ENCODE measurements around the gene PDGFB.

PDGFB gene

DNA sequence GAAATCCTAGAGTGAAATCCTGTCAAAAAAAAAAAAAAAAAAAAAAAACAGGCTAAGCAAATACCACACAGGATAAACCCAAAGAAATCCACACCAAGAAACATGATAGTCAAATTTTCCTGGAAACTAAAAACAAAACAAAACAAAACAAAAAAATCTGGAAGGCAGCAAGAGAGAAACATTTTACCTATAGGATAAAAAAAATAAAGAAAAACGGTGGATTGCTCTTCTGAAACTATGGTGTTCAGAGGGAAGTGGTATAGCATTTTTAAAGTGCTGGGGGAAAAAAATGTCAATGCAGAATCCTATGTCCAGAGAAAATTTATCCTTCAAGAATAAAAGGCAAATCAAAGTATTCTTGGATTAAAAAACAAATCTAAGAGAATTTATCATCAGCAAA lies 50.7 kb downstream of the PDGFB start:
- no peak for DNase-seq

DNA sequence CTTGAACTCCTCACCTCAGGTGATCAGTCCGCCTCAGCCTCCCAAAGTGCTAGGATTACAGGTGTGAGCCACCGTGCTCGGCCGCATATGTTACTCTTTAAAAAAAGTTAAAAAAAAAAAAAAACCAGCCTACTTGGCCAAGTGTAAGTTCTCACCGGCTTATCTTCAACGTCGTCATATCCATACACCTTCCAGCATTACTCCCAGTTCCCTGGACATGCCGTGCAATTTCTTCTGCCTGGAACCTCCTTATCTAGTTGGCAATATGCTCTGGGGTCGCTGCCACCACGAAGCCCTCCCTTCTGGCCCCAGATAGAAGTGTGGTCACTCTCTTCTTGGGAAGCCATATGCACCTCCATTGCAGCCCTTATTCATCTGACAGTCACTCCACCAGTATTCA lies 56.0 kb downstream of the PDGFB start:
- no peak for DNase-seq

DNA sequence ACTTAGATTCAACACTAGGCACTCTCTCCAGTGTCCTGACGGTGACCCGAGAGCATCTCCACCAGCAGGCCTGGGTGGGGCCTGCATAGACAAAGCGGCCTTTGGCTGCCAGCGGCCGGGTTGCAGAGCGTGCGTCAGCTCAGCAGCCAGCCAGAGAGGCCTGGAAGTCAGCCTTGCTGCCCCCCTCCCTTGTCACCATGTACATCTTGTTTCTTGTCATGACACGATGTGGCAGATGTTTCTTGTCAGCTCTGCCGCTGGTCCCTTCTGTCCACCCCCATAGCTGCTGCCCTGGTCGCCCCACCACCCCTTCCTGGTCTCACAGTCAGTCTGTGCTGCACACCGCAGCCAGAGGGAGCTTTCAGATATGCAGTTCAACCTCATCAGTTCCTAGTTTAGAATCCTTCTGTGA lies 59.2 kb downstream of the PDGFB start:
- DNase-seq: no peak

DNA sequence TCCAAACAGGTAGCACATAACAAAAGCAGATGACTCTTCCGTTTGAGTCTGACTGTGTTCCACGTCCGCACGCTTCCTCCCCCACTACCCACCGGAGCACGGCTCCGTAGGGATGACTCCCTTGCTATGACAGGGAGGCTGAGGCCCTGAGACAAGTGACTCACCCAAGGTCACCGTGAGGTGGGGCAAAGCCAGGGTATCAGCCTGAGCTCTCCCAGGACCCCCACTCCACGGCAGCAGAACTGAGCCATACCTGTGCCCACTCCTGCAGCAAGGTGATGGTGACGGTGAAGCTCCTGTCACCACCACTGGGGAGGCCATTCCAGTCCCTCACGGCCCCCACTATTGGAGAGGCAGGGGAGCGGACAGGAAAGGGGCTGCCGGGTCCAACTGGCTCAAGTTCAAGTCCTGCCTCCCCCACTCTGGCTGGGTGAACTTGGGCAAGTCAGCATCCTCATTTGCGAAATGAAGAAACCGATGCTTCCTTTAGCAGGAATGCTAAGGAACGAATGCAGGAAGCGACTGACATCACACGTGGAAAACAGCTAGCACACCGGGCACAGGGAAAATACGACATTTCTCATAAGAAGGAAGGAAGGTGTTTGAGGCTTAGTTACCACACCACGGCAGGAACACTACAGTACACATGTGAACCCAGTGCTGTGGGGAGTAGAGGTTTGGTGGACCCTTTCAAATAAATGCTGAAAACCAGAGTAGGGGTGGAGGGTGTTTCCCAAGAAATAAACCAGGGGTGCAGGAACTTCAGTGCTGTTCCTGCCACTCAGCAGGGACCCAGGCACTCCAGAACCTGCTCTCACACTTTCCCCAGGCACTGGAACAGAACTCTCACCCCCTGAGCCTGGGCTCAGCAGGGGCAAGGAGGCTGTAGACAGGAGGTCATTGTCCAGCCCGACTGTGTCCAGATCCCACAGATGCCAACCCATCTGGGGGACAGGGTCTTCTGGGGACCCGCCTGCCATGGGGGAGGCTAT lies 59.9 kb downstream of the PDGFB start:
- no peak for DNase-seq

DNA sequence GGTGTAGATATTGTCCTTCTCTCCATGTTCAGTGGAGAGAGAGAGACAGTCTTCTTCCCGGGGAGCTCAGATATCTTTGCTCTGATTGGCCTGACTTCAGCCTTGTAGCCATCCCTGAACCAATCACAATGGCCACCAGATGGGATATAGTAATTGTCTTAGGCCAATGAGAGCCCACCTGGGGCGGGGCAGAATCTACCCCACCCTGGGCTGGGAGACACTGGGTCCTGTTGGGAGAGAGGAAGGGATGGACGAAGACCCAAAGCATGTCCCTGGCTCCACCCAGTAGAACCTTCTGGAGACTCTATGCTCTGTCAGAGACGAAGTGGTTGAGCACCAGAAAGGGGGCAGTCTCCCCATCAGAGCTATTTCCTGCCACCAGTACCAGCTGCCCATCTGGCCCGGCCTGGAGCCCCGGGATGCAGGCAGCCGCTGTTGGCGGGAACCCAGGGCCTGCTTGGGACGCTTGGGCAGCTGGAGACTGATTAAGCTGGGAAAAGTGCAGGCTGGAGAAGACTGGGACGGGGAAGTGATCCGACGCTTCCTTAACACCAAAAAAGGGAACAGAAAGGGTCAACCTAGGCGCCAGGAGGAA lies 60.7 kb downstream of the PDGFB start:
- no peak for DNase-seq

DNA sequence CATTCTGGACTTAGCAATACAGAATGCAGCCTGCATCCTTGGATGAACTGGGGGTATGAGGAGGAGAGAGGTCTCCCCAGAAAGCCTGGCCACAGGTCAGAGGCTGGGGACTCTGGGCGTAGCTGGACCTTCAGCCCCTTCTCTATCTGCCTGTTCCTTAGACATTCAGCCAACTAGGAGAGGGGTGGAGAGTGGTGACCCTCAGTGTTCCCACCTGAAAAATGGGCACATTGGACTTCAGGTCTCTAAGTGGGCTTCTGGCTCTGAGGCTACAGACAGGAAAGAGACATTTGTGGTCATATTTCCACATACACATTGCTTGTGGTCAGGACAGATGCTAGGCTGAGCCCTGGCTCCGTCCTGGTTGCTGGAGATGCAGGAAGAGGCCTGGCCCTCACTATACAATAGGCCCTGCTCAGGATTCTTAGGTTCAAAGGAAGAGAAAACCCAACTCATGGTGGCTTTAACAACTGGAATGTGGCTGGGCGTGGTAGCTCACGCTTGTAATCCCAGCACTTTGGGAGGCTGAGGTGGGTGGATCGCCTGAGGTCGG lies 62.2 kb downstream of the PDGFB start:
- no peak for DNase-seq

DNA sequence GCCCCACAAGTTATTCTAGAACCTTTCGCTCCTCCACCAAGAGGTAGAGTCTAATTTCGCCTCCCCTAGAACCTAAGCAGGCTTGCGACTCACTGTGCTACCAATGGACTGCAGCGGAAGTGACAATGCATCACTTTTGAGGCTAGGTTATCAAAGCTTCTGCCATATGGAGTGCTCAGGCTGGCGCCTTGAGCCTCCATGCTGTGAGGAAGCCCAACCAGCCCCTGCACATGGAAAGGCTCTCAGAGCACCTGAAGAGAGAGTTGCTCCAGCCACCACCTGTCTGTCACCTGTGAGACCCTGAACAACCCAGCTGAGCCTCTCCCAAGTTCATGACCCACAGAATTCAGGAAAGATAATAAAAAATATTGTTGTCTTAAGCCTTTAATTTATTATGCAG lies 63.0 kb downstream of the PDGFB start:
- DNase-seq: no peak

DNA sequence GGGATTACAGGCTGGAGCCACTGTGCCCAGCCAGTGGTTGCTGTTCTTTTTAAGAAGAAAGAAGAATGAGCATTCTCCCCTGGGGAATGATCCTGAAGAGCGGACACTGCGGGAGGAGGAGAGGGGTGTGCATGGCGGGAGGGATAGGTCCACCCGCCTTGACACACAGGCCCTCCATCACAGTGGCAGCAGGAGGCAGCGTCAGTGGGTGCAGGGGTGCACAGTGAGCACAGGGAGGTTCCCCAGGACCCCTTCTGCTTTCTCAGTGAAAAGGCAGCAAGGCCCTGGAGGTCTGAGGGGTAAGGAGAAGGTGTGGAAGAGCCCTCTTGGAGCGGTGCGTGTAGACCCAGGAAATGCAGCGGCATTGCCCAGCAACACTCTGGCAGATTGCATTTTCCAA lies 63.4 kb downstream of the PDGFB start:
- DNase-seq: no peak

DNA sequence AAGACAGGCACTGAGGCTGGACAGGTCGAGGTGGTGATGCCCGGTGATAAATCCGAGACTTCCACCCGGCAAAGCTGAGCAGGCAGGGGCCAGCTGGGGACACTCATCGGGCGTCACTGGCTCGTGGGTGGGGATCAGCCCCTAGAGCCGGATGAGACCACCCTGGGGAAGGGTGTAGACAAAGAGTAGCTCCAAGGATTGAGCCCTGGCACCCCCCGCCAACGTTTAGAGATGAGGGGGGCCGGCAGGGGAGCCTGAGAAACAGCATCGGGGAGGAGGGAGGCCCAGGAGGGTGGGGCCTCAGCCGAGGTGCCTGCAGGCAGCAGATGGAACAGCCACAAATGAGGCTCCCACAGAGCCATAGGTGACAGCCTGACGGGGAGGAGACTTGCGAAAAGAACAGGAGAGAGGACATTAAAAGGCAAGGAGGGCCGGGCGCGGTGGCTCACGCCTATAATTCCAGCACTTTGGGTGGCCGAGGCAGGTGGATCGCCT lies 64.9 kb downstream of the PDGFB start:
- no peak for DNase-seq

DNA sequence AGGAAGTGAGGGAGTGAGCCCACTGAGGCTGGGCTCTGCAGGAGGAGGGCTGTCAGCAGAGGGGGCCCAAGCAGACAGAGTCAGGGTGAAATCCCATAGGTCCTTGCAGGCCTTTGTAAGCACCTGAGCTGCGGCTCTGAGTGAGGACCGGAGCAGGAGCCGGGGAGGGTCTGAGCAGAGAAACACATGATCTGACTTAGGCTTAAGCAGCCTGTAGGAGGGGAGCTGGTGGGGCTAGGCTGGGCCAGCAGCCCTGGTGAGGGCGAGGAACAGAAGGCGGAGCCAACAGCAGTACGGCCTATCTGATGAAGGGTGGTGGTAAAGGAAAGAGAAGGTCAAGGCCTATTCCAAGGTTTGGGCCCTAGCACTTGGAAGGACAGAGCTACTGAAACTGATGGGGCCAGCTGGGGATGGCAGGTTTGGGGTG lies 65.4 kb downstream of the PDGFB start:
- no peak for DNase-seq

DNA sequence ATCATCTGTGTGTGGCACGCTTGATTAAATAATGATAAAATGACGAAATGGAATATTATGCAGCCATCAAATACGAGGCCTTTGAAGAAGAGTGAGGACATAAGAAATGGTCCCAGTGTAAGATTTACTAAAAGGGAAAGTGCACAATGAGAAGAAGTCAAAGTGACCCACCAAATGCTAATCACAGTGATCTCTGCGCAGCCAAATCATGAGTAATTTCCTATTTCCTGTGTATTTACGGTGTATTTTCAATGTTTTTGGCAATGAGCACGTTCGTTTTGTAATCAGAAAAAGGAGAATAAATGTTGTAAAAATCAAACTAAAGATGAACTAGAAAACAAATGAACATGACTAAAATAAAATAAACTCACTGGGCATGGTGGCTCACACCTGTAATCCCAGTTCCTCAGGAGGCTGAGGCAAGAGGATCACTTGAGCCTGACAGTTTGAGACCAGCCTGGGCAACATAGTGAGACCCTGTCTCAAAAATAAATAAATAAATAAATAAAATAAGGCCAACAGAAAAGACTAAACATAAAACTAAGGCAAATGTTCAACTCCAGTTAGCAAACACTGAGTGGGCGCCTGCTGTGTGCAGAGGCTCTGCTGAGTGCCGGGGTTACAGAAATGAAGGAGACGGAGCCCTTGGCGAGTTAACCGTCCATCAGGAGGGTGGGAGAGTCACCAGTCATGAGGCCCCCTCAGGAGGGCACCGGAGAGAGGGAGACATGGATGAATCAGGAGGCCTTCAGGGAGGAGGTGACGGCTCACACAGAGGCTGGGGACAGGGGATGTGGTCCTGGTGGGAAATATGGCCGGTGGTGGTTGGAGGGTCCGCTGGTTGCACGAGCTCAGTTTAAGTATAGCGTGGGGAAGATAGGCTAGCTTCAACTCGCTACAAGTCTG lies 66.3 kb downstream of the PDGFB start:
- DNase-seq: no peak

DNA sequence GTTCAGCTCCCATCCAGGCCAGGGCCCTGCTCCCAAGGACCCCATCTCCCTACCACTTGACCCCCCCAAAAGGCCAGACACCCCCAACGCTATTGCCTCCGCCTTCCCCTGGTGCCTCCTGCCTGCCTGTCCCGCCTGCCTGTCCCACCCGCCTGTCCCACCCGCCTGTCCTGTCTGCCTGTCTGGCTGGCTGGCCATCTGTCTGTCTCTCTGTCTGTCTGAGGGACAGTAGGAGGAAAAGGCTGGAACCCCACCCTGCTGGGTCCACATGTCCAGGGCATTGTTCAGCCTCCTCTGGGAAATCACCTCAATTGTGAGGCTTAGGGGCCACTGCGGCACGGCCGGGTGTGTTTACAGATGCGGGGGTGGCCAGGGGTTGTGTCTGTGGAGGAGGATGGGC lies 67.0 kb downstream of the PDGFB start:
- no peak for DNase-seq

DNA sequence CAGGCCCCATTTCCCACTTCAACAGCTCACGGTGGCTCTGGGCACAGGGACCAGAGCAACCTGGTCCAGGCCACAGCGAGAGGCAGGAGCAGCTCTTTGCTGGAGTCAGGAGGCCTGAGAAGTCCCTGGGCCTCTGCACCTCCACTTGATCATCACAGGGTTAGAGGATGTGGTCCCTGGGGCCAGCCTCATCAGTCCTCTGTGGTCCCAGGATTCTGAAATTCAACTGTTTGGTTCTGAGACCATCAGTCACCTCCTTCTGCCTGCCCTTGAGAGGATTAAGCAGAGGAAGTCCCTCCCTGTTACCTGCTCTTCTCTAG lies 67.4 kb downstream of the PDGFB start:
- DNase-seq: no peak

DNA sequence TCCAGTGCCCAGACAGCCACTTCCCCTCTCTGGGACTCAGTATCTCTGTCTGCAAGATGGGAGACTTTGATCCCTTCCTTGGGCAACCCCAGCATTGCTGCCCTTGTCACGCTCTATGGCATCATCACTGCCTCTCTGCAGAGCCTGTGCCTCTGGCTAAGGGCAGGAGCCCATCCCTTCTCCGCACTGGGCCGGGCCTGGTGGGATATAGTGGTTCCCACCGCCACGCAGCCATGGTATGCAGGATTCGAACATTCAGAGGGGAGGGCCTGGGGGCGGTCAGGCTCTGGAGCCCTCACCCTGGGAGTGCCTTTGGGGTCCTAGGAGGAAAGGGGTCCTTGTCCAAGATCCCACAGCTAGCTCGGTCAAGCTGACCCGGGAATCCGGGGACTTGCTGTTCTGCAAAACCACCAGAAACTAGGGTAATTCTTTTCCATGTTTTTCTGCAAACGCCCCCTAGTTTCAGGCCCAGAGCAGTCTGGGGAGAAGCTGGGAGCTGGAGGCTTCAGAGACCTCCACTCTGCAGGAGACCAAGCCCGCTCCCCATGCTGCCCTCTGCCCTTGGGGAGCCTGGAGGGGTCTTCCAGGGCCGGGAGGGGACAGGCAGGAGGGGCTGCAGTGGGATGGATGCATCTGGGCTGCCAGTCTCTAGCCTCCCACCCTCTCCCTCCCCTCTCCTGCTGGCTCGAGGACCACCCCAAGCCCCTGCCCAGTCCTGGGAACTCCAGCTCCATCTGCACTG lies 67.9 kb downstream of the PDGFB start:
- DNase-seq: no peak

DNA sequence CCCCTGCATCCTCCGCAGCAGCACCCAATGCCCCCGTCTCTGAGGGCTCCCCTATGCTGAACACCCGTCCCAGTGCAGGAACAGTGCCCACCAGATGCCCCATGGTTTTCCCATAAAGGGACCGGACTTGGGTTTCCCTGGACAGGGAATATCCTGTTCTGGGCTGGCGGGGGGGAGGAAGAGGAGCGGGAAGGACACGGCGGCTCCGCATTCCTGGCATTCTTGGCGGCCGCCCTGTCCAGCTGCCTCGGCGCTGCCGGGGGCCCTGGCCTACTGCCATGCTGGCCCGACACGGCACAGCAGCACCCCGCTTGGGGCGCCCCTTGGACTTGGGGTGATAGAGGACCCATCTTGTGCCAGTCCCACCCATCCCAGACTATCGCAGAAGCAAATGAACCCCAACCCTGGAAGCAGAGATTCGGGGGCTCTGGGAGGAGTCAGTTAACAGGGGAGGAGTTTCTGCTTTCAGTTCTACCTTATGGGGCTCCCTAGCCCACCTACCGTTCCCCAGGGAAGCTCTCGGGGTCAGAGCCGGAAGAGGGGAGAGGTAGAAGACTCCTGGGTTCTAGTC lies 68.6 kb downstream of the PDGFB start:
- DNase-seq: no peak

DNA sequence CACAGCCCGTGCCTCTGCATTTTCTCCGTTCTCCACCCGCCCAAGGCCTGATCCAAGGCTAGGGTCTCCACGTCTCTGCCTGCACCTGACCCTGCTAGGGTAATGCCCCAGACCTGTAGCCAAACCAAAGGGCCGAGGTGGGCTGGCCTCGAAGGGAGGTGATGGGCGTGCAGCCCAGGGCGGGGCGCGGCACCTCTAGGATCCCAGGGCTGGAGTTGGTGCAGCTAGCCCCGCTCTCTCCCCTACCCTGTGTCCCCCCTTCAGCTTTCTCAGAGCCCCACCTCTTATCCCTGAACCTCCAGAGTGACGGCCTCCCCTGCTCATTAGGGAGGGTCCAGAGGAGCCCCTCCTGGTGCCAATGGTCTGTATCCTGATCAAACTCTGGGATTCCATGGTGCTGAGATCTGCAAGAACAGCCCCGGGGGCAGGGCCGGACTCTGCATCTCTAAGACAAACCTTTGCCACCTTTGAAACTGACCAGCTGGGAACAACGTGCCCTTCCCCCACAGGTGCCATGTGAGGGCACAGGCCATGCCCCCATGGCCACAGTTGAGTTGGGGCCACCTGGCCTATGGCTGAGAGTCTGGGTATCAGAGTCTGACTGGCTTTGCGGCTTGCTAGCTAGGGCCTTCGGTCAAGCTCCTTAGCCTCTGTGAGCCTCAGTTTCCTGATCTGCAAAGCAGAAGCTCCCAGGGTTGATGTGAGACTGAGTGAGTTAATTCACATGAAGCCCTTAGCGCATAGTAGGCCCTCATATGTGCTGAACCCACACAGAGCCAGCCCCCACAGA lies 69.2 kb downstream of the PDGFB start:
- no peak for DNase-seq

DNA sequence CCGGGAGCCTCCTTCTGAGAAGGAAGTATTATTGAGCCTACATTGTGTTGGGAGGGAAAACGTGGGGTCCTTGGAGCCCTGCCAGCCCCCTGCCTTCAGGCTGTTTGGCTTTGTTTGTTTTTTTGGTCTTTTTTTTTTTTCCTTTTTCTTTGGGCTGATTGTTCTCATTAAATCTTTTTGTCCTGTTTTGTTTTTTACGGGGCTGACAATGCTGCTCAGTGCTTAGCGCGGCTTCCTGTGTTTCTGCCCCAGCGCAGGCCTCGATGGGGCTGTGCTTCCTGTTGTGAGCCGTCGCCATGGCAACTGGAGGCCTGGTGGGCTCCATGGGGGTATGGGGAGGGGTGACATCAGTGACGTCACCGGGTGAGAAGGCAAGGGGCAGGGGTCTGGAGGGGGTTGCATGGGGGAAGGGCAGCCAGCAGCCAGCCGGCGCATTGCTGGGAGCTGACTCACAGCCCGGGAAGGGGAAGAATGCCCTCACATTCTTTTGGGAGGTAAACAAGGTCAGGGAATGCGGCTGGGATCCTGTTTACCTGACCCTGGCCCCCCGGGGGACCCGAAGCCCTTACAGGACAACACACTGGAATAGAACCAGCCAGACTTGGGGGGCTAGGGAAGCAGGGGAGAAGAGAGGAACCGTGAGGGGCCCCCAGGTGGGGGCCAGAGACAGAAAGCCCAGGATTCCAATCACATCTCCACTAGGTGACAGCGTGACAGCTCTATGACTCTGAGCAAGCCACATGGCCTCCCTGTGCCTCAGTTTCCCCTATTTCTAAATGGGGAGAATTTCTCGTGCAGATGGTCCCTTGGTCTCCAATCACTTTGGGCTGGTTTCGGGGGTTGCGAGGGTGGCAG lies 70.1 kb downstream of the PDGFB start:
- DNase-seq: peak; percentile 45

DNA sequence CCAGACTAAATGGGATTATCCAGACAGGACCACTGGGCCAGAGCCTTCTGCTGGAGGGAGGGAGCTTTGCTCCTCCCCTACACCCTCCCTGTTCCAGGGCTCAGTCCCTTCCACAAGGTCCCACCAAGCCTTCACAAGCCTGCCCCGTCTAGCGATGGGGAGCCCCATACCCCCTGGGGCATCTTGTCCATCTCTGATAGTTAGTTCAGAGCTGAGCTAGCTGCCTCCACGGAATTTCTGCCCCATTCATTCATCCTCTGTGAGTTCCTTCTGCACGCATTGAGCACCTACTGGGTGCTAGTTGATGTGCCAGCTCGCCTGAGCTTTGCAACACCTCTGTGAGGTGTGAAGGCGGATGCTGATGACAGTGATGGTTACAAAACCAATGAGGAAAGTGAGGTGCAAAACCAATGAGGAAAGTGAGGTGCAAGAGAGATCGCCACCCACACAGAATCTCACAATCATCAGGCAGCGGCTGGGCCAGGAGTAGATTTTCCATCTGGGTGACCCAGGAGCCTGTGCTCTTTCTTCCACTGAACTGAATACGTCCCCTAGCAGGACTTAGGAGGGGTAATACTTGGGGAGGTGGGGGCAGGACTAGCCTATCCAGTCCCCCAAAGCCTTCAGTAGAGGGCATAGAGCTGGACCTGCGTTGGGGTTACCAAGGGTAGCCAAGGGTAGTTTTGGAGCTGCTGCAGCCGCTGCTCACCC lies 70.8 kb downstream of the PDGFB start:
- no peak for DNase-seq

Measured in stimulated activated CD4-positive, alpha-beta T cell treated with anti-CD3 and anti-CD28 coated beads, Interleukin-12 subunit alpha, Interleukin-12 subunit beta, amount 100 ng/mL, for 4 hours (primary cell).